CD4-positive, CD25-positive, alpha-beta regulatory T cell (primary cell): ENCODE measurements around the gene PDZD8. TPM values are rescaled to one million over a fixed set of nuclear protein-coding genes. Genes with fewer than 3 reads are reported as not detected.

Experiments used
- polyA plus RNA-seq, 4 donors: library from polyadenylated mRNA; unstranded; fragments of 300-500 nt; fragmentation: Illumina TruSeq; gene quantifications; one replicate each; pipeline ENCODE4 v1.2.3, GENCODE V29; 2021
- total RNA-seq: library from RNA; stranded (reverse); gene quantifications from one replicate; pipeline ENCODE4 v1.2.3, GENCODE V29; 2022

Gene PDZD8
- total and polyA plus RNA-seq, 5 donors from 2014 or later = 3.1 to 30.4 (median 8.4) TPM

Other genes starting within 250 kb of the PDZD8 start
- gene VAX1, start 237.2 kb downstream of the PDZD8 start, total RNA-seq = not detected
- gene VAX1, start 237.2 kb downstream of the PDZD8 start, polyA plus RNA-seq = not detected
- not detected for gene KCNK18, start 178.0 kb downstream of the PDZD8 start, total RNA-seq
- not detected for gene KCNK18, start 178.0 kb downstream of the PDZD8 start, polyA plus RNA-seq
- 0.25 TPM for gene SLC18A2, start 134.3 kb downstream of the PDZD8 start, total RNA-seq
- under 1 TPM in 3 of 4 donors, not detected in 1; 0.09 to 0.17 (median 0.14) TPM for gene SLC18A2, start 134.3 kb downstream of the PDZD8 start, polyA plus RNA-seq
- not detected for gene EMX2, start 167.3 kb upstream of the PDZD8 start, total RNA-seq
- gene EMX2, start 167.3 kb upstream of the PDZD8 start, polyA plus RNA-seq = not detected